Measurements from ENCODE around the gene ERP27.

ERP27 gene

GRCh38 chr12:14938301-14938700, at the start of gene ERP27:
TSS of gene ERP27 (minus strand) at chr12:14938537. CDS start at chr12:14938508, 29 bp downstream.
- DNase-seq (ENCODE audit: low read depth), result no peak

GRCh38 chr12:14988035-14988434, 49.7 kb upstream of the ERP27 start:
- DNase-seq (ENCODE audit: low read depth), result no peak
- no peak overlapping the region for H3K4me3 ChIP-seq (ENCODE audit: low read depth, low read length)

More at GRCh38 chr12:14938301-14938700, at the start of gene ERP27:
- H3K4me3 ChIP-seq (ENCODE audit: low read depth, low read length), result no peak within 1 kb of the TSS

GRCh38 chr12:14986449-14986848, 48.1 kb upstream of the ERP27 start:
- H3K4me3 ChIP-seq (ENCODE audit: low read depth, low read length), result no peak overlapping the region
- no peak for DNase-seq (ENCODE audit: low read depth)

GRCh38 chr12:14984766-14985285, 46.5 kb upstream of the ERP27 start:
- no peak for DNase-seq (ENCODE audit: low read depth)

GRCh38 chr12:14984036-14984435, 45.7 kb upstream of the ERP27 start:
- no peak for DNase-seq (ENCODE audit: low read depth)
- no peak overlapping the region for H3K4me3 ChIP-seq (ENCODE audit: low read depth, low read length)

More at GRCh38 chr12:14984766-14985285, 46.5 kb upstream of the ERP27 start:
- H3K4me3 ChIP-seq (ENCODE audit: low read depth, low read length), result no peak overlapping the region

GRCh38 chr12:14982991-14983390, 44.7 kb upstream of the ERP27 start:
- DNase-seq (ENCODE audit: low read depth), result no peak
- H3K4me3 ChIP-seq (ENCODE audit: low read depth, low read length), result no peak overlapping the region

GRCh38 chr12:14982562-14982961, 44.2 kb upstream of the ERP27 start:
- no peak for DNase-seq (ENCODE audit: low read depth)
- no peak overlapping the region for H3K4me3 ChIP-seq (ENCODE audit: low read depth, low read length)

- no peak overlapping the region for H3K4me3 ChIP-seq (ENCODE audit: low read depth, low read length)
- DNase-seq (ENCODE audit: low read depth), result no peak
Observed at GRCh38 chr12:14981049-14981448, 42.7 kb upstream of the ERP27 start.

- DNase-seq (ENCODE audit: low read depth), result no peak
- no peak overlapping the region for H3K4me3 ChIP-seq (ENCODE audit: low read depth, low read length)
Observed at GRCh38 chr12:14979468-14979867, 41.1 kb upstream of the ERP27 start.

- no peak for DNase-seq (ENCODE audit: low read depth)
- no peak overlapping the region for H3K4me3 ChIP-seq (ENCODE audit: low read depth, low read length)
Observed at GRCh38 chr12:14976658-14977057, 38.3 kb upstream of the ERP27 start.

GRCh38 chr12:14975457-14975856, 37.1 kb upstream of the ERP27 start:
- no peak for DNase-seq (ENCODE audit: low read depth)
- H3K4me3 ChIP-seq (ENCODE audit: low read depth, low read length), result no peak overlapping the region

- H3K4me3 ChIP-seq (ENCODE audit: low read depth, low read length), result no peak overlapping the region
- DNase-seq (ENCODE audit: low read depth), result no peak
Observed at GRCh38 chr12:14974633-14975032, 36.3 kb upstream of the ERP27 start.

- H3K4me3 ChIP-seq (ENCODE audit: low read depth, low read length), result no peak within 1 kb of the TSS
- no peak for DNase-seq (ENCODE audit: low read depth)
Observed at GRCh38 chr12:14972816-14973215, 34.5 kb upstream of the ERP27 start, which contains the start of gene PDE6H. TSS of gene PDE6H (plus strand) at chr12:14973042. CDS start at chr12:14978013, 4,971 bp downstream.

GRCh38 chr12:14970473-14970872, 32.1 kb upstream of the ERP27 start:
- DNase-seq (ENCODE audit: low read depth), result no peak
- no peak overlapping the region for H3K4me3 ChIP-seq (ENCODE audit: low read depth, low read length)

GRCh38 chr12:14968478-14968877, 30.1 kb upstream of the ERP27 start:
- no peak for DNase-seq (ENCODE audit: low read depth)
- H3K4me3 ChIP-seq (ENCODE audit: low read depth, low read length), result no peak overlapping the region

- DNase-seq (ENCODE audit: low read depth), result no peak
Observed at GRCh38 chr12:14965221-14965620, 26.9 kb upstream of the ERP27 start.

GRCh38 chr12:14964406-14964805, 26.1 kb upstream of the ERP27 start:
- H3K4me3 ChIP-seq (ENCODE audit: low read depth, low read length), result no peak overlapping the region
- DNase-seq (ENCODE audit: low read depth), result no peak

More at GRCh38 chr12:14965221-14965620, 26.9 kb upstream of the ERP27 start:
- H3K4me3 ChIP-seq (ENCODE audit: low read depth, low read length), result no peak overlapping the region

- no peak for DNase-seq (ENCODE audit: low read depth)
- H3K4me3 ChIP-seq (ENCODE audit: low read depth, low read length), result no peak overlapping the region
Observed at GRCh38 chr12:14963520-14963919, 25.2 kb upstream of the ERP27 start.

GRCh38 chr12:14962797-14963196, 24.5 kb upstream of the ERP27 start:
- no peak overlapping the region for H3K4me3 ChIP-seq (ENCODE audit: low read depth, low read length)
- DNase-seq (ENCODE audit: low read depth), result no peak

- DNase-seq (ENCODE audit: low read depth), result no peak
- no peak overlapping the region for H3K4me3 ChIP-seq (ENCODE audit: low read depth, low read length)
Observed at GRCh38 chr12:14962153-14962539, 23.8 kb upstream of the ERP27 start.

- H3K4me3 ChIP-seq (ENCODE audit: low read depth, low read length), result peak within 1 kb of the TSS; percentile 32
Observed at GRCh38 chr12:14961466-14962152, 23.3 kb upstream of the ERP27 start, which contains the start of gene ARHGDIB. TSS of gene ARHGDIB (minus strand) at chr12:14961601. CDS start at chr12:14950712, 10,889 bp downstream.

More at GRCh38 chr12:14961466-14962152, 23.3 kb upstream of the ERP27 start, which contains the start of gene ARHGDIB:
- no peak for DNase-seq (ENCODE audit: low read depth)

Data from skeletal muscle cell (primary cell).